SIG-M5 (cell line): ENCODE measurements around the gene ARID5A.

Experiments
- DNase-seq: peaks from one replicate; lab custom pipeline; 2025; lab: John Stamatoyannopoulos, UW

ARID5A gene

GRCh38 chr2:96506907-96507240, 29.7 kb upstream of the ARID5A start:
- no peak for DNase-seq

- no peak for DNase-seq
Measured at GRCh38 chr2:96507957-96508520, 28.5 kb upstream of the ARID5A start.

- no peak for DNase-seq
Measured at GRCh38 chr2:96508521-96509113, 27.9 kb upstream of the ARID5A start.

- no peak for DNase-seq
Measured at GRCh38 chr2:96509114-96509846, 27.3 kb upstream of the ARID5A start.

- DNase-seq: no peak
Measured at GRCh38 chr2:96509847-96510230, 26.7 kb upstream of the ARID5A start.

- no peak for DNase-seq
Measured at GRCh38 chr2:96510931-96511595, 25.5 kb upstream of the ARID5A start.

- no peak for DNase-seq
Measured at GRCh38 chr2:96511851-96512250, 24.7 kb upstream of the ARID5A start.

- DNase-seq: no peak
Measured at GRCh38 chr2:96512341-96512740, 24.2 kb upstream of the ARID5A start.

GRCh38 chr2:96514521-96514920, 22.0 kb upstream of the ARID5A start:
- no peak for DNase-seq

- no peak for DNase-seq
Measured at GRCh38 chr2:96517079-96517478, 19.5 kb upstream of the ARID5A start.

GRCh38 chr2:96520231-96520630, 16.3 kb upstream of the ARID5A start:
- no peak for DNase-seq

- DNase-seq: no peak
Measured at GRCh38 chr2:96520697-96521096, 15.9 kb upstream of the ARID5A start.

- DNase-seq: no peak
Measured at GRCh38 chr2:96521219-96521618, 15.3 kb upstream of the ARID5A start.

GRCh38 chr2:96522304-96523203, 14.0 kb upstream of the ARID5A start:
- DNase-seq: no peak

GRCh38 chr2:96523659-96524481, 12.7 kb upstream of the ARID5A start:
- no peak for DNase-seq

GRCh38 chr2:96524482-96525210, 11.9 kb upstream of the ARID5A start:
- no peak for DNase-seq

- no peak for DNase-seq
Measured at GRCh38 chr2:96525211-96525507, 11.4 kb upstream of the ARID5A start.

GRCh38 chr2:96526101-96526591, 10.4 kb upstream of the ARID5A start:
- no peak for DNase-seq

GRCh38 chr2:96526615-96527285, 9.8 kb upstream of the ARID5A start:
- DNase-seq: no peak
